ENCODE measurements around the gene LSM4.

The LSM4 gene

DNA sequence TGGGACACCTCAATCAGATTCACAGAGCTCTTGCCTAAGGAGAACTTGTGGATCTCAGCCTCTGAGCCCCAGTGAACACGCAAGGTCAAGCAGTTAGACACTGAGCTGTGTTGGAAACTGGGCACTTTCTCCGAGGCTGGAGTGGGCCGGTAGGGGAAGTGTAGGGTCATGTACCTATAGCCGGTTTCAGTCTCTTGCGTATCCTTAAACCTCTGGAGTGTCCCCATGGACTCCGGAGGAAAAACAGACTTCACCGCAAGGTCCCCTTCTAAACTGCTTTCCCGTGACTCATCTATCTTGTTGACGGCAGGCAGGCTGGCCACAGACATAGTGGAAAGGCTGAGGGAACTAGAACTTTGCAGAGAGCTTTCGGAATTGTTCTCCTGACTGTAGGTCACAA lies 60.0 kb downstream of the LSM4 start:
- Histone ChIP-seq H3K4me2 (ENCODE audit: low read depth, low read length, poor library complexity, severe bottlenecking) (no peak overlapping the region), H4K20me1 (ENCODE audit: insufficient read depth, low read length, poor library complexity, severe bottlenecking) (no peaks in the 10 kb centered on the region), H3K9me3 (ENCODE audit: insufficient read depth, low read depth, low read length) (no peaks in the 10 kb centered on the region), H3K36me3 (ENCODE audit: insufficient read depth, low read length) (no peaks in the 10 kb centered on the region), H3K4me3 (ENCODE audit: low read length, poor library complexity, severe bottlenecking) (no peak overlapping the region), H3K27me3 (ENCODE audit: insufficient read depth, low read length, poor library complexity, severe bottlenecking) (no peaks in the 10 kb centered on the region), H3K79me2 (ENCODE audit: insufficient read depth, low read length) (no peaks in the 10 kb centered on the region), H3K9me2 (replicated peaks; ENCODE audit: low read depth, low read length) (no peaks in the 10 kb centered on the region), H3K9ac (ENCODE audit: low read depth, low read length, poor library complexity, severe bottlenecking) (no peak overlapping the region), H3F3A (ENCODE audit: low read depth) (no peaks in the 10 kb centered on the region), H2AFZ (ENCODE audit: low read length) (no peak overlapping the region), H3K4me1 (ENCODE audit: insufficient read depth, low read length, poor library complexity, severe bottlenecking) (peaks cover 14% of the 10 kb centered on the region)
- TF ChIP-seq EZH2phosphoT487 (IDR thresholded peaks at IDR 0.05; ENCODE audit: borderline replicate concordance) (no peak), CTCF (conservative IDR thresholded peaks at IDR 0.05; ENCODE audit: low read length) (no peak)

DNA sequence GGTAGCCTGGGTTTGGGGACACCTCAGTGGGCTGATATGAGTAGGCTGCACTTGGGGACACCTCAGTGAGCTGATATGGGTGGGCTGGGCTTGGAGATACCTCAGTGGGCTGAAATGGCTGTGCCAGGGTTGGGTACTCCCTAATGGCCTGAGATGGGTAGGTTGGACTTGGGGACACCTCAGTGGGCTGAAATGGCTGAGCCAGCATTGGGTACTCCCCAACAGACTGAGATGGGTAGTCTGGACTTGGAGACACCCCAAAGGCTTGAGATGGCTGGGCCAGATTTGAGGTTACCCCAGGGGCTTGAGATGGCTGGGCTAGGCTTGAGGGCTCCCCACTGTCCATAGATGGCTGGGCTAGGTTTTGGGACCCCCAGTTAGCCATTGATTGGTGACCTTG lies 60.7 kb downstream of the LSM4 start:
- Histone ChIP-seq H4K20me1 (ENCODE audit: insufficient read depth, low read length, poor library complexity, severe bottlenecking) (no peaks in the 10 kb centered on the region), H3K79me2 (ENCODE audit: insufficient read depth, low read length) (no peaks in the 10 kb centered on the region), H3K9me2 (replicated peaks; ENCODE audit: low read depth, low read length) (no peaks in the 10 kb centered on the region), H3K9me3 (ENCODE audit: insufficient read depth, low read depth, low read length) (no peaks in the 10 kb centered on the region), H3K36me3 (ENCODE audit: insufficient read depth, low read length) (no peaks in the 10 kb centered on the region), H3K4me1 (ENCODE audit: insufficient read depth, low read length, poor library complexity, severe bottlenecking) (peaks cover 14% of the 10 kb centered on the region), H3K27me3 (ENCODE audit: insufficient read depth, low read length, poor library complexity, severe bottlenecking) (no peaks in the 10 kb centered on the region), H2AFZ (ENCODE audit: low read length) (no peak overlapping the region), H3K9ac (ENCODE audit: low read depth, low read length, poor library complexity, severe bottlenecking) (no peak overlapping the region), H3K4me3 (ENCODE audit: low read length, poor library complexity, severe bottlenecking) (no peak overlapping the region), H3K4me2 (ENCODE audit: low read depth, low read length, poor library complexity, severe bottlenecking) (no peak overlapping the region), H3F3A (ENCODE audit: low read depth) (no peaks in the 10 kb centered on the region)
- no peak for TF ChIP-seq EZH2phosphoT487 (IDR thresholded peaks at IDR 0.05; ENCODE audit: borderline replicate concordance)
- TF ChIP-seq CTCF (conservative IDR thresholded peaks at IDR 0.05; ENCODE audit: low read length), result no peak

DNA sequence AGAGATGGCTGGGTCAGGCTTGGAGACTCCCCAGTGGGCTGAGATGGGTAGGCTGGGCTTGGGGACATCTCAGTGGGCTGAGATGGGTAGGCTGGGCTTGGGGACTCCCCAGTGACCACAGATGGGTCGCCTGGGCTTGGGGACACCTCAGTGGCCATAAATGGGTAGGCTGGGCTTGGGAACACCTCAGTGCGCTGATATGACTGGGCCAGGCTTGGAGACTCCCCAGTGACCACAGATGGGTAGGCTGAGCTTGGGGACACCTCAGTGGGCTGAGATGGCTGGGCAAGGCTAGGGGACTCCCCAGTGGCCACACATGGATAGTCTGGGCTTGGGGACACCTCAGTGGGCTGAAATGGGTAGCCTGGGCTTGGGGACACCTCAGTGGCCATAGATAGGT lies 61.4 kb downstream of the LSM4 start:
- Histone ChIP-seq H3K4me1 (ENCODE audit: insufficient read depth, low read length, poor library complexity, severe bottlenecking) (peaks cover 14% of the 10 kb centered on the region), H3K9me2 (replicated peaks; ENCODE audit: low read depth, low read length) (no peaks in the 10 kb centered on the region), H3K79me2 (ENCODE audit: insufficient read depth, low read length) (no peaks in the 10 kb centered on the region), H3K4me3 (ENCODE audit: low read length, poor library complexity, severe bottlenecking) (no peak overlapping the region), H3K36me3 (ENCODE audit: insufficient read depth, low read length) (no peaks in the 10 kb centered on the region), H3K27me3 (ENCODE audit: insufficient read depth, low read length, poor library complexity, severe bottlenecking) (no peaks in the 10 kb centered on the region), H3F3A (ENCODE audit: low read depth) (no peaks in the 10 kb centered on the region), H2AFZ (ENCODE audit: low read length) (no peak overlapping the region), H3K4me2 (ENCODE audit: low read depth, low read length, poor library complexity, severe bottlenecking) (no peak overlapping the region), H3K9ac (ENCODE audit: low read depth, low read length, poor library complexity, severe bottlenecking) (no peak overlapping the region), H4K20me1 (ENCODE audit: insufficient read depth, low read length, poor library complexity, severe bottlenecking) (no peaks in the 10 kb centered on the region), H3K9me3 (ENCODE audit: insufficient read depth, low read depth, low read length) (no peaks in the 10 kb centered on the region)
- TF ChIP-seq EZH2phosphoT487 (IDR thresholded peaks at IDR 0.05; ENCODE audit: borderline replicate concordance), result no peak
- TF ChIP-seq CTCF (conservative IDR thresholded peaks at IDR 0.05; ENCODE audit: low read length), result no peak

Measured in Loucy (cell line).